GM23338 (cell line): ENCODE data around the gene TSC22D1. TPM values are rescaled to one million over a fixed set of nuclear protein-coding genes. Genes with fewer than 3 reads are reported as not detected.
"Not testable (repeated sequence)": the region's sequence is repeated elsewhere in the genome, so short reads cannot be mapped to it uniquely, and the experiment has no call there.

ENCODE experiments used
- ATAC-seq: fragments of 200-7000 bp; cut with Tn5 transposase; 3 replicates; pipeline ENCODE4 v1.9.1; 2020
- DNase-seq: peaks from one replicate; pipeline ENCODE4 v3.0.0-alpha.2; 2015; ENCODE audit warnings: low spot score
- H2AFZ ChIP-seq: fragments of 200-600 bp; sonication (generic); 2 replicates; pipeline ENCODE4 v1.8.0; 2016; ENCODE audit warnings: antibody characterized with exemption, mild to moderate bottlenecking, moderate library complexity
- H3F3A ChIP-seq: fragments of 200-600 bp; sonication (generic); replicated peaks from 2 replicates; pipeline ENCODE4 v1.8.0; 2017; ENCODE audit warnings: antibody characterized with exemption, mixed run types, low read depth
- H3K27ac ChIP-seq: fragments of 200-600 bp; sonication (generic); 2 replicates; pipeline ENCODE4 v1.6.1; 2016; ENCODE audit warnings: low read depth
- H3K27me3 ChIP-seq: fragments of 200-600 bp; sonication (generic); 2 replicates; pipeline ENCODE4 v1.8.0; 2016; ENCODE audit warnings: mild to moderate bottlenecking, mixed run types, moderate library complexity; ENCODE audit not compliant: insufficient read depth
- H3K36me3 ChIP-seq: fragments of 200-600 bp; sonication (generic); 2 replicates; pipeline ENCODE4 v1.8.0; 2016; ENCODE audit warnings: mild to moderate bottlenecking; ENCODE audit not compliant: insufficient read depth
- H3K4me1 ChIP-seq: fragments of 200-600 bp; sonication (generic); 2 replicates; pipeline ENCODE4 v1.8.0; 2016; ENCODE audit warnings: mild to moderate bottlenecking, moderate library complexity; ENCODE audit not compliant: insufficient read depth
- H3K4me2 ChIP-seq: fragments of 200-600 bp; sonication (generic); 2 replicates; pipeline ENCODE4 v1.7.1; 2017; ENCODE audit warnings: mixed run types
- H3K4me3 ChIP-seq: fragments of 200-600 bp; sonication (generic); 2 replicates; pipeline ENCODE4 v1.6.1; 2016; ENCODE audit warnings: mixed run types
- H3K79me2 ChIP-seq: fragments of 200-600 bp; sonication (generic); replicated peaks from 2 replicates; pipeline ENCODE4 v1.8.0; 2017; ENCODE audit warnings: mild to moderate bottlenecking; ENCODE audit not compliant: insufficient read depth
- H3K9me2 ChIP-seq: fragments of 200-600 bp; sonication (generic); 2 replicates; pipeline ENCODE4 v1.8.0; 2017; ENCODE audit not compliant: insufficient read depth
- H4K20me1 ChIP-seq: fragments of 200-600 bp; sonication (generic); replicated peaks from 2 replicates; pipeline ENCODE4 v1.8.0; 2017; ENCODE audit warnings: mild to moderate bottlenecking; ENCODE audit not compliant: insufficient read depth
- H3K27ac Mint-ChIP-seq: 2 replicates; pipeline ENCODE4 v1.8.0; 2020; ENCODE audit warnings: inconsistent platforms, mild to moderate bottlenecking, moderate library complexity, mixed read lengths
- H3K27me3 Mint-ChIP-seq: 3 replicates; pipeline ENCODE4 v1.8.0; 2022; ENCODE audit warnings: low read depth, mild to moderate bottlenecking, moderate library complexity, mixed read lengths, inconsistent platforms; ENCODE audit not compliant: insufficient read depth, poor library complexity
- H3K36me3 Mint-ChIP-seq: 3 replicates; pipeline ENCODE4 v1.8.0; 2021; ENCODE audit warnings: low read depth, mild to moderate bottlenecking, inconsistent platforms, moderate library complexity, mixed read lengths
- H3K4me1 Mint-ChIP-seq: 3 replicates; pipeline ENCODE4 v1.8.0; 2020; ENCODE audit warnings: mild to moderate bottlenecking, inconsistent platforms, mixed read lengths
- H3K4me3 Mint-ChIP-seq: 3 replicates; pipeline ENCODE4 v1.8.0; 2021; ENCODE audit warnings: moderate library complexity, mild to moderate bottlenecking, inconsistent platforms, mixed read lengths
- H3K9me3 Mint-ChIP-seq: 3 replicates; pipeline ENCODE4 v1.8.0; 2020; ENCODE audit warnings: moderate library complexity, mild to moderate bottlenecking, inconsistent platforms, mixed read lengths
- ETS1 ChIP-seq: IDR thresholded peaks from 2 replicates; pipeline ENCODE4 v1.6.1; 2016; ENCODE audit warnings: antibody characterized with exemption
- NANOG ChIP-seq: IDR thresholded peaks from 2 replicates; pipeline ENCODE4 v1.6.1; 2016; ENCODE audit warnings: antibody characterized with exemption, borderline replicate concordance
- REST ChIP-seq: IDR thresholded peaks from one replicate; pipeline ENCODE4 v1.6.1; 2018; ENCODE audit warnings: antibody characterized with exemption; ENCODE audit not compliant: unreplicated experiment
- STAT1 ChIP-seq: IDR thresholded peaks from one replicate; pipeline ENCODE4 v1.6.1; 2016; ENCODE audit warnings: antibody characterized with exemption; ENCODE audit not compliant: unreplicated experiment
- ZNF331 ChIP-seq: fragments of 250-450 bp; sonication (Bioruptor Pico); IDR thresholded peaks from 2 replicates; pipeline ENCODE4 v1.5.0; 2020; ENCODE audit warnings: low read depth, mild to moderate bottlenecking, moderate library complexity
- ZNF462 ChIP-seq: fragments of 250-450 bp; sonication (Bioruptor Pico); IDR thresholded peaks from 2 replicates; pipeline ENCODE4 v1.5.0; 2020; ENCODE audit warnings: mild to moderate bottlenecking, moderate library complexity
- polyA plus RNA-seq: library from polyadenylated mRNA; unstranded; fragments of >200 nt; fragmentation: Nextera tagmentation; extraction: Ambion mirVana; gene quantifications from 2 replicates; pipeline ENCODE4 v1.2.1, GENCODE V29; 2016
- total RNA-seq: library from RNA; depleted of rRNA; stranded (reverse); fragments of >200 nt; shearing (Covaris generic); gene quantifications from 2 replicates; pipeline ENCODE4 v1.2.3, GENCODE V29; 2014

Gene TSC22D1
- total and polyA plus RNA-seq, 2 experiments from 2014 or later: 58.5 to 114 TPM

GRCh38 chr13:44458313-44458975 lies 117.7 kb downstream of the TSC22D1 start (continued):
- TF ChIP-seq ZNF331 (CRISPR knock-in tag) (no peak), REST (no peak), NANOG (no peak)

- H4K20me1 ChIP-seq, H3K9me2 ChIP-seq, DNase-seq, H3K27ac Mint-ChIP-seq, H3K4me3 Mint-ChIP-seq, H2AFZ ChIP-seq, H3K4me3 ChIP-seq, H3F3A ChIP-seq, H3K27ac ChIP-seq, H3K4me1 ChIP-seq, H3K4me2 ChIP-seq, ATAC-seq, H3K36me3 ChIP-seq, H3K27me3 ChIP-seq, H3K27me3 Mint-ChIP-seq: not testable (repeated sequence)
- peaks cover 12% of the 10 kb centered on the region for H3K4me1 Mint-ChIP-seq
- peaks cover 34% of the 10 kb centered on the region for H3K9me3 Mint-ChIP-seq
- peaks cover 48% of the 10 kb centered on the region for H3K79me2 ChIP-seq
- peaks cover 46% of the 10 kb centered on the region for H3K36me3 Mint-ChIP-seq
Observed at GRCh38 chr13:44456212-44456611, 119.9 kb downstream of the TSC22D1 start.

- H3K27me3 Mint-ChIP-seq: no peaks in the 10 kb centered on the region
- peaks cover 43% of the 10 kb centered on the region for H3K79me2 ChIP-seq
- TF ChIP-seq ZNF462 (CRISPR knock-in tag): no peak
- TF ChIP-seq STAT1: no peak
- no peak for TF ChIP-seq ZNF331 (CRISPR knock-in tag)
- TF ChIP-seq ETS1: no peak
Observed at GRCh38 chr13:44455769-44456168, 120.4 kb downstream of the TSC22D1 start.

More at GRCh38 chr13:44455769-44456168, 120.4 kb downstream of the TSC22D1 start:
- no peak overlapping the region for H3K27ac ChIP-seq
- no peaks in the 10 kb centered on the region for H3K27me3 ChIP-seq
- Mint-ChIP-seq H3K4me1 (peaks cover 16% of the 10 kb centered on the region), H3K27ac (no peak overlapping the region), H3K9me3 (peaks cover 34% of the 10 kb centered on the region), H3K36me3 (peaks cover 43% of the 10 kb centered on the region), H3K4me3 (no peak overlapping the region)
- no peaks in the 10 kb centered on the region for H4K20me1 ChIP-seq
- H2AFZ ChIP-seq: no peak overlapping the region
- H3K4me2 ChIP-seq: no peak overlapping the region
- DNase-seq (no peak), ATAC-seq (no peak)
- H3K4me1 ChIP-seq: no peaks in the 10 kb centered on the region
- H3F3A ChIP-seq: no peaks in the 10 kb centered on the region
- H3K4me3 ChIP-seq: no peak overlapping the region
- 0 out of 2 replicates have a peak, but pooled peaks cover 3% of the 10 kb centered on the region for H3K36me3 ChIP-seq
- no peaks in the 10 kb centered on the region for H3K9me2 ChIP-seq
